NCI-H2171 treated with DMSO at 0.1 percent for 48 hours (cell line): Measurements from ENCODE around the gene UXT.
A peak's percentile ranks its signal among the peaks of the same experiment; 100 is the strongest.

Experiments
- DNase-seq: peaks from one replicate; lab custom pipeline; 2025; lab: John Stamatoyannopoulos, UW

UXT gene

DNA sequence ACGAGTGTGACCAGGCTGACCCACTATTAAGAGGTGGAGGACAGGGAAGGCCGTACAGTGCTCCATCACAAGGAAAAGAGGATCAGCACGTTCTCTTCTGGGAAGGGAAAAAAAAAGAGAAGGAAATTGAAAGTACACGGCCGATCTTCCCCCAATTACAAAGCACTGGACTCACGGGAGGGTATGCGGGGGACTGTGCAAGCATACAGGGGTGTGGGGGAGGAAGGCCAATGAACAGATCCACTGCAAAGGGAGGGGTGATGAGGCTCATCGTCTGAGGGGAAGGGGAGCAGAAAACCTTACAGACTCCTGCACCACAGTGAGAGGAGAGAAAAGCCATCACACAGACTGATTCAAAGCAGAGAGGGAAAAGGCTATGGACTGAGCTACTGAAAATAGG lies 9.7 kb downstream of the UXT start:
- no peak for DNase-seq

DNA sequence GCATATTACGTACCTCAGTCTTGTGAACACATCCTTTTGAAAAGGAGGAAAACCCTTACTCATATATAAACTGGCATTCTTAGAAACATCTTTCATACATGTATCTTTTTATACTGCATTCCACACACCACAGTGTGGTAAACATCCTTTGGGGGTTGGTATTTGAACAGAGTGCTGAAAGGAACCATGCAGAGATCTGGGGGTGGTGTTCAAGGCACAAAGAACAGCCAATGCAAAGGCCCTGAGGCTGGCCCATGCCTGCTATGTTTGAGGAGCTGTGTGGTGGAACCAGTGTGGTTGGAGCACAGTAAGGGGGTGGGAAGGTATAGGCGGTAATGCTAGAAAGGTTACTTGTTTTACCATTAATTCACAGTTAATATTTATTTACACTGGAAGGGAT lies 10.6 kb downstream of the UXT start:
- DNase-seq, result no peak

DNA sequence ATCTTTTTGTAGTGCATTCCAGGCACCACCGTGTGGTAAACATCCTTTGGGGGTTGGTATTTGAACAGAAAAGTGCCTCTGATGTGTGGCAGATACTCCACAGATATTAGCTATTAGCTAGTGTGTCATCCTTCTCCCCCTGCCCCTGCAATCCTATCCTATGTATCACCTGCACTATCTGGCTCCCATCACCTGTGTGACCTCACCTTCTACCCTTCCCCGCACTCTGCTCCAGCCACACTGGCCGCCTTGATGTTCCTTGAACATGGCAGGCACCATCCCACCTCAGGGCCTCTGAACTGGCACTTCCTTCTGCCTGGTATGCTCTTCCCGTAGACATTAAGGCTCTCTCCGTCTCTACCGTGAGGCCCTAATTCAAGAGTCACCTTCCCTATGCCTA lies 12.3 kb downstream of the UXT start:
- DNase-seq, result no peak

DNA sequence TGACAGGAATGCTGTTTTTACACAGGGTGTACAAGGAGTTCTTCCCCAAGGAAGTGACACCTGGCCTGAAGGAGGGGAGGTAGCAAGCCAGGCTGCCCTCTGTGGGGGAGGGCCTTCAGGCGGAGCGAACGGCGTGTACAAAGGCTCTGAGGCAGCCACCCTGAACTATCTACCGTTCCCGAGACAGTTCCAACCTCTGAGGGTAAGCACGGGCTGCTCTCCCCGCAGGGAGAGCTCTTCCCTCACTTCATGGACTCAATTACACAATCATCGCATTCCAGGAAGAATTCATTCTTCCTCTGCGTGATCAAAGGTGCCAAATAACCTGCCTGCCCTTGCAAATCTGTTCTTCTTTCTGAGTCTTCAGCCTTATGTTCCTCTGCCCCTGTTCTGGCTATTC lies 13.4 kb downstream of the UXT start:
- no peak for DNase-seq

DNA sequence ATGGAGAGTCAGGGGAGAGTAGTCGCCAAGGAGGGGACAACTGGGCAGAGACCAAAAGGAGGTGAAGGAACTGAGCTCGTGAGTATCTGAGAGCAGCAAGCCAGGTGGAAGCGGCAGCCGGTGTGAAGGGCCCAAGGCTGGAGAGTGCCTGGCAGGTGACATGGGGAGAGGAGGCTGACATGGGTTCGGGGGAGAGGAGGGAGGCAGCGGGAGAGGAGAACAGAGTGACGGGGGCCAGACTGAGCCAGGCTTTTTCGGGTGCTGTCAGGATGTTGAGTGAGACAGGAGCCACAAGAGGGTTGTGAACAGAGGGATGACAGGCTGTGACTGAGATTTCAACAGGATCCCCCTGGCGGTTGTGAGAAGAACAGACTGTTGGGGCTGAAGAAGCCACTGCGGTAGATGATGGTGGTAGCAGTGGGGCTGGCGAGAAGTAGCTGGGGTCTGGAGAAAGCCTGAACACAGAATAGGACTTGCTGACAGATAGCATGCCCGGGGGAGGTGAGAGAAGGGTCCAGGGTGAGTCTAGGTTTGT lies 14.4 kb downstream of the UXT start:
- DNase-seq, result no peak

DNA sequence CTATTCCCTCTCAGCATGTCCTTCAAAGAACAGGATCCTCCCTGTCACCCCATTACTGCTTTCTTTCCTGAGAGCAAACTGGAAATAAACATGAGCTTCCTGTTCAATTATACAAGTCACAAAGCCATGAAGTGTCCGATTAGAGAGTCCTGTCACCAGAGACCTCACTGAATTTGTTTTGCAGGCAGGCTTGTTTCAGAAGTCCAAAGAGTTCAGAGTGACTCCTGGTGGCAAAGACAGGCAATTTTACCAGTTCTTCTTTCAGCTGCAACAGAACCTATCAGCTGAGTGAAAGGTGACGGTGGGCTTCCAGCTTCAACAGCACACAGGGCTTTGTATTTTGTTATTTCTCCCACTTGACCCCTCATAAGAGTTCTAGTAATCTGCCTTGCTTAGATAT lies 15.1 kb downstream of the UXT start:
- DNase-seq, result no peak

DNA sequence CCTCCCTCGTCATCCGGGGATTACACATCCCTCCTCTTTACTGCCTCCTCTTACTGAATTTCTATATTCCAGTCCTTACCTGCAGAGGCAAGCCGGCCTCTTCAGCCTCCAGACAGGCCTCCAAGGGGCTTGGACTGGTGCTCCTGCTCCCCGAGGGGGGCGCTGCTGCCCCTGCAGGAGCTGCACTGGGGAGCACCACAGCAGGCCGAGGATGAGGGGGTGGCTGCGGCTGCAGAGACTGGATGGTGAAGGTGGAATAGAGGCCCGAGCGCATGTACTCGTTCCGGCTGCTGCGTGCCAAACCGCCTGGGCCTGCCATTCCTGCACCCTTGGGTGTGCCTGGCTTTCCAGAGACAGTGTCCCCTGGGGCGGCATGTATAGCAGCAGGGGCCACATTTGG lies 20.2 kb downstream of the UXT start:
- DNase-seq, result no peak

DNA sequence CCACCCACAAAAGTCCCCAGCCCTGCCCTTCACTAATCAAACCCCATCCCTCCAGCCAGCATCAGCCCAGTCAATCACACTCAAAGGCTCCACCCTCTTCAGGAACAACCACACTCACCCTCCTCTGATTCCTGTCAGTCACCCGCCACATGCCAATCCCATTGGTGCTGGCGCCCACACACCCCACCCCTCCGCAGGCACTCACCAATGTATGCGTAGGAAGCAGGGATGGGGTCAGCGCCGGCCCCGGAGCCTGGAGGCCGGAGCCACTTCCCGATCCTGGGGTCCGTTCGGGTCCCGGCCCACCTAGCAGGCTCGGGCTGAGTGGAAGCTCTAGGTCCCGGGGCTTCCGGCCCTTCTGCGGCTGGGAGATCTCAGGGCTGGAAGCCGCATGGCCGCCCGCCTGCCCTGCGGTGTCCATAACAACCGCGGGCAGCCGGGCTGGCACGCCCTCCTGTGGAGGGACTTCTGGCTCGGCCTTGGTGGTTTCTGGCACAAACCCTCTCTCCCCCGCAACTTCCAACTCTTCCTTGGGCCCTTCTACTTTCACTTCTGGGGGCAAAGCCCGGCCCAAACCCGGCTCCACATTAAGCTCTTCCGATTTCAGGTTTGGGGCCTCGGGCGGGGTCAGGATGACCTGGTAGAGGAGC lies 21.3 kb downstream of the UXT start:
- DNase-seq, result no peak

DNA sequence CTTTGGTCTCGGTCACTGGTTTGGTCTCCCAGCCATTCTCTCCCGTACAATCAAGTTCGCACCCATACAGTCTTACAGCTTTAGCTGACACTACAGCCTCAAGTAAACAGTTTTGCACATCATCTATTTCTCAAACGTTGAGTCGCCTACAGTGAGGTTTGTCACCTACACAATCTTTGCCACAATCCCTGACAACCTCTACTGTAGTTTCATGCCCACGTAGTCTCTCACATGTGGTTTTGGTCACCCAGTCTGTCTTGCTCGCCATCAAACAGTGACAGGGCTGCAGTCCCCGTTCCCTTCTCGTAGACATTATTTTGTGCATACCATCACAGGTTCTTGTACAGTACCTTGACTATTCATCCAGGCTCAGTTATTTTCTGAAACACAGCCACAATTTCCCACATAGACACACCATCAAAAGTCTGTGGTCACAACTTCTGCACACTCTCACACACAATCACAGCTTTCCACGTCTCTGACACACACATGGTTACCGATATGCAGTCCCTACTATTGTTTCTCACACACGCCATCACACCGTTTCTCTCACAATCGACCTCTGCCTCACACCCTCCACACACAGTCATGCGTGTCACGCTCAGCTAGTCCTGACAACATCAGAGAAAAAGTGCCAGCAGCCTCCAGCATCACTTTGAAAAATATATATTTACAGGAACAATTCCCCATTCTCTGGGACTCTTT lies 24.0 kb downstream of the UXT start:
- DNase-seq, result no peak

DNA sequence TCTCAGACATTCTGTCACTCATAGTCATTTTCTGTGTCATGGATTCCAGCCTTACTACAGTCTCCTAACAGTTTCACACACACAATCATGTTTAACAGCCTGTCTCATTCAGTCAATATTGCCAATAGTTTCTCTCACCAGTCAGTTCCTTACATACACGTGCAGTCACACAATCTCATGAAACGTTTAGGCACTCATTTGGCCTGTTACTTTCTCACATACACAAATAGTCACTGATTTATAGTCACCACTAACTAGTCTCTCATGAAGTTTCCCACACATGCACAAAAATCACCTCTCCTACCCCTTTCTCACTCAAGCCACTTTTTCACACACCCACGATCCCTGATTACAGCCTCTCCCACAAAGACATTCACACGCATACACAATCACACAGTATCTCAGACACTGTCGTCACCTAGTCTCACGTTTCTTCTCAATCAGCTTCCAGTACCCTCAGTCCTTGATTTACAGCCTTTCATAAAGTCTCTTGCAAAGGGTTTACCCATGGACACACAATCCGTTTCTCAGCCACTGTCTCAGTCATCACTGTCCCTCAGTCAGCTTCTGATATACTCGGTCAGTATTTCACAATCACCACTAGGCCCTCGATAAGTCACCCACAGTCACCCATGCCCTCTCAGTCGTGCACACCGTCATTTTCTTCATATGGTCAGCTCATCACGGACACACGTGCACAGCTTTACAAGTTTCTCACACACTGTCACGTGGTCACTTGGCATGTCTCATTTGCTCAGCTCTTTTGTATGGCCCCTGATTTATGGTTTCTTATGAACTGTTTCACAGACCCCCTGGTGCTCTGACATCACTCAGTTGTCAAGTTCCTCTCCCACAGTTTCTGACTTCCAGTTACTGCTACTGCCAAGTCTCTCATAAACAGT lies 25.0 kb downstream of the UXT start:
- no peak for DNase-seq

DNA sequence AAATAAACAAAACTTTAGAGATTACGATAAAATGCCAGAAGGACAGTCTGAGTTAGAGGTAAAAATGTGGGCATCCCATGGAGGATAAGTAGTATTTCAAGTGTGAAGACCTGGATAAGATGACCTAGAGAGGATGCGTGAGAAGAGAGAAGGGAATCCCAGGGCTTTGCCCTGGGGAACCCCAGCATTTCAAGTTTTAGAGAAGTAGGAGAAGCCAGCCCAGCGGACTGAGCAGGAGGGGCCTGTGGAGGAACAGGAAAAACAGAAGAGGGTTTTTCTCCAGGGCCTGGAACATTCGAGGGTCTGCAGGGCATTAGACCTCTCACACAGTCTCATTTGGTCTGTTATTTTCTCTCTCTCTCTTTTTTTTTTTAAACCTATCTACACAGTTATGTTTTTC lies 26.3 kb downstream of the UXT start:
- no peak for DNase-seq

DNA sequence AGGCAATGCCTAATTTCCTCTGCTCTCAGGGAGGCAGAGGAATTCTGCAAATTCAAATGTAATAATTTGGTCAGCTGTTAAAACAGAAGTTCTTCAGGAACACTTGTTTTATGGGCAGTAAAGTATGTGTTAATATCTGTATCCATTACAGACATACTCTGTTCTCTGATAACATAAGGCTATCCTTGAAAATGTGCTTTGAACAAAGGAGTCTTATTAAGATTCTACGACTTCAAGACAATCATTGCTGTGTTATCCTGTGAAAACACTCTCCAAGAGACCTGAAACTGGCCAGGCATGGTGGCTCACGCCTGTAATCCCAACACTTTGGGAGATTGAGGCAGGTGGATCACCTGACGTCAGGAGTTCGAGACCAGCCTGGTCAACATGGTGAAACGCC lies 27.3 kb downstream of the UXT start:
- no peak for DNase-seq

DNA sequence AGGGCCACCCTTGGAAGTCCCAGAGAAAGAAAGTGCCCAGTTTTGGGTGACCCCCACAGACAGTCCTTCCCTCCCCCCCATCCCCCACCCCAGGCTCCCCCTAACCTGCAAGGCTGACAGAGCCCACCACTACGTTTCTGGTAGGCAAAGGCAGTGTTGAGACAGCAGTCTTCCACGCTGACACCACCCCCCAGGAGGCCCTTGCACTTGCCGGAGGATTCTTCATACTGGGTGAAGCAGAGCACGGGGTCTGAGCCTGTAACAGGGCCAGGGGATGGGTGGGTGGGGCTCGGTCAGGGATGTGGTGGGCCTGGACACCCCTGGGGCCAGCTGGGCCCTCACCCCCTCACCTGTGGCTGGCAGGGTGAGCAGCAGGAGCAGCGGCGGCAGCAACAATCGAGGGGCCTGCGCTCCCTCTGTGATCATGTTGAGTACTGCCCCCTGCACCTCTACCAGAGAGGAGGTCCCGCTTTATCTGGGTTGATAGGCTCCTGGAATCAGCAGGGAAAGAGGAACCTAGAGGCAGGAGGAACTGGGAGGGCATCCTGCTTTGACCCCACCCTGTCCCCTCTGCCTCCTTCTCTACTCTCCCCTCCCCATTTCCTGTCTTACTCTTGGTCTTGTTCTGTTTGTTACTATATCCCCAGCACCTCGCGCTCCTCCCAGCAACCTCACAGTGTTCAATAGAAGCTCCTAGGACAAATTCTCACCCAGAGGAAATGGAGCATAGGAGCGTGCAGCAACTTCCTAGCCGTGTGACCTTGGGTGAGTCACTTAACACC lies 29.4 kb downstream of the UXT start, which contains the start of gene CFP:
Gene CFP, minus strand, starts transcription at position 512 of the 782 bp plus-strand sequence. Its CDS starts 86 bp downstream, at position 426.
- no peak for DNase-seq

DNA sequence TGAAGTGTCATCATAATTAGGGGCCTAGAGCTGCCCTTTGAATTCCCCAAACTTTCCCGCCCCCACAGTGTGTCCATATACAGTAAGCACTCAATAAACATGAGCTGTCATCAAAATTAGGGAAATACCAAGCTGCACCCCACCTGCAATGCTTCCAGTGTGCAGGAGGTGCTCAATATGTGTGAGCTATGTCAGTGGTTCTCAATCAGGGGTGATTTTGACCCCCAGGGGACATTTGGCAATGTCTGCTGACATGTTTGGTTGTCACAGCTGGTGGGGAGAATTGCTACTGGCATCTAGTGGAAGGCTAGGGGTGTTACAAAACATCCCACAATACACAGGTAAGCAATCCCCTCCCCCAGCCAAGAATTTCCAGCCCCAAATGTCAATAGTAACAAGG lies 30.0 kb downstream of the UXT start:
- no peak for DNase-seq

DNA sequence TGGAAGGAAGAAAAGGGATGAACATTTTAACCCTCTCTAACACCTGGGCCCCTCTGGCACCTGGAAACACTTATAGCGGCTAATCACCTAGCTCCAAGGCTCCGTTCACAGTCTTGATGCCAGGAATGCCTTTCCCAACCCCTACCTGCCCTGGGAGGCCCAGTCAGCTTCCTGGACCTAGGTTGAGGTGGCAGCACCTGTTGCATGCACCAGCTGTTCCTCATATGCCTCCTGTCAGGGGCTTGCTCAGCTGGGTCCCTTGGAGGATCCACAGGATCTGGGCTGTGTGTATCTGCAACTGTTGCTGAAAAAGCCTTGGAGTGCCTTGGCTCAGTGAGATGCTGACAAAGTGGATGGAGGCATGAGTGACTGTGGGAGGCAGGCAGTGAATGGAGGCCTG lies 33.6 kb downstream of the UXT start:
- no peak for DNase-seq

DNA sequence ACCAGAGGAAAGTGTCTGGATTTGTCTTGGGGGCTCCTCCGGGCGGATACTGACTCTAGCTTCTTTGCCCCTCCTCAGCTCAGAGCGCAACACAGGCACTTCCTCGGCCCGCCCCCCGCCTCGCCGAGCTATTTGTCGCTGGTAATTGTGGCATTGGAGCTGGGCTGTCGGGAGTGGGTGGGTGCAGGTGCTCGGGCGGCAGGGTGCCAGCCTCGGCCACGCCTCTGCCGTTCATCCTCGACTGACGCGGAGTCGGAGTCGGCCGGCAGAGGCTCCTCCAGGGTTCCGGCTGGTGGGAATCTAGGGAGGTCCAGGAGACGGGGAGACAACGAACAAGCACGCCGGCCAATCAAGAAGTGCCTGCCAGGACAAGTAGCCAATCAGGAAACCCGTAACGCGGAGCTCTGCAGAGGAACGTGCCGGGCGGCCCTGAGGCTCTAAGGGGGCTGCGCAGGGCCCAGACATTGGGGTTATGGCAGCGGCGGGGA lies 35.4 kb downstream of the UXT start:
- DNase-seq, result peak; percentile 88

DNA sequence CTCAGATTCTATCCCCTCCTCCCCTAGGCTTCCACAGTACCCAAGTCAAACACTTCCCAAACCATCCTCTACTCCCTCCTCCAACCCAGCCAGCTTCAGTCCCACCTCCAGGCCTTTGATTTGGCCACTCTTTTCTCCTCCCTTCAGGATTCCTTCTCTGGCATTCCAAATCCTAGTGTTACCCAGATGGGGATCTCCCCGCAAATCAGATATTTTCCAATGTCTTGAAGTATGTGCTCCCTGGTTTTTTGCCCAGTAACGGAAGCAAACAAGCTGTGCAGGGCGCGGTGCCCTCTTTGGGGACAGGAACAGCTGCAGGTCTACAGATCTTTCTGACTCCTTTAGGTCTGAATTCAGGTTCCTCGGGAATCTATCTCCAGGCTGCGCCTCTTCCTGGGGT lies 37.1 kb downstream of the UXT start:
- no peak for DNase-seq

DNA sequence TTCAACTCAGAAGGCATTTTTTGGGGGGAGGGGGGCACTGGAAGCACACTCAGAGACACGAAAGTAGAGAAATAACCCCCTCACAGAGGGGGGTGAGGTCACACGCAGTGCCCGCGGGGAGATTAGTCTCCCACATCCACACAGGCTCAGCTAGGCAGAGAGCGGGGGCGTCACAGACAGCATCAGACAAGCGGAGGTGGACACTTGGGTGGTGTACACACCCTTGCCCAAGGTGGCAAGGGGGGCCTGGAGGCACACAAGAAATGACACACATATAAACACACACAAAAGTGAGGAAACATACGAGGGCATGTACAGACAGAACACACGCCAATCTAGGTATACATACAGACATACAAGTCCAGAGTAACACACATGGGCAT lies 38.7 kb downstream of the UXT start:
- DNase-seq, result no peak

DNA sequence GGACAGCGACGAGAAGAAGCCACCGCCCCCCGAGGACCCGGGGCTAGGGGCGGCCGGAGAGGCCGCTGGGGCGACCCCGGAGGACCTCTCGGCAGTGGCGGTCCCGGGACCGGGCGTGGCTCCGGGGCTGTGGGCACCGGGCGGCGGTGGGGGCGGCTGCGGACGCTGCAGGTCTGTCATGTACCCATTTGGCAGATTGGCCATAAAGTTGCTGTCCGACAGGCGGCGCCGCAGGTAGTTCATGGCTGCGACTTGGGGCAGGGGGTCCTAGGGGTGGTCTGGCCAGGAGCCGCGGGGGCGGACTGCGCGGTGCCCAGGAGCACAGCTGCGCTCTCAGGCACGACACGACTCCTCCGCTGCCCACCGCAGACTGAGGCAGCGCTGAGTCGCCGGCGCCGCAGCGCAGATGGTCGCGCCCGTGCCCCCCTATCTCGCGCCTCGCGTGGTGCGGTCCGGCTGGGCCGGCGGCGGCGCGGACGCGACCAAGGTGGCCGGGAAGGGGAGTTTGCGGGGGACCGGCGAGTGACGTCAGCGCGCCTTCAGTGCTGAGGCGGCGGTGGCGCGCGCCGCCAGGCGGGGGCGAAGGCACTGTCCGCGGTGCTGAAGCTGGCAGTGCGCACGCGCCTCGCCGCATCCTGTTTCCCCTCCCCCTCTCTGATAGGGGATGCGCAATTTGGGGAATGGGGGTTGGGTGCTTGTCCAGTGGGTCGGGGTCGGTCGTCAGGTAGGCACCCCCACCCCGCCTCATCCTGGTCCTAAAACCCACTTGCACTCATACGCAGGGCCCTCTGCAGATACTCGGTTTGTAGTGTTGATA lies 39.3 kb downstream of the UXT start, which contains the start of gene SYN1:
Gene SYN1, minus strand, starts transcription at position 372 of the 817 bp plus-strand sequence. Its CDS starts 129 bp downstream, at position 243.
- DNase-seq, result peak; percentile 69

DNA sequence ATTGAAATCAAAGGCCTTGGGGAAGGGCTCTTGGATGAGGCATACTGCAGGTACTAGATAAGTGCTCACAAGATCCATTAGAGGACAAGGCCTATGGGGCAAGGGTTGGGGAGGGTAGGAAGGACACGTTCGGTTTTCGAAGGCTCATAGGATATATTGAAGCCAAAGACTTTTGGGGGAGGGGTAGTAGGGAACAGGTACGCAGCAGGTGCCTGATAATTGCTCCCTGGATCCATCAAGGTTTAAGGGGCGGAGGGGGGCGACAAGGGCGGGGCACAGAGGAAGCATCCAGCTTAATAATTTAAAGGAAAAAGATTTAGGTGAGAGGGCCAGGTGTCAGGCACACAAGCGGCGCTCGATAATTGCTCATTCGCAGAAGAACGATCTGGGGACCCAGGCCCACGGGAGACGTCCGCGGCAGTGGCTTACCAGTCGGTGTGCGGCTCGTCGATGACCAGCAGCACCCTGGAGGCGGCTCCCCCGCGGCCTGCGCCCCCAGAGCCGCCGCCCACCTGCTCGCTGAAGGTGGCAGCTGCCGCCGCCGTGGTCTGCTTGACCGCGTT lies 40.0 kb downstream of the UXT start:
- DNase-seq, result no peak
